HepG2 (cell line): ENCODE results near the gene SMOC1. TPM values are rescaled to one million over a fixed set of nuclear protein-coding genes. Genes with fewer than 3 reads are reported as not detected.

Experiments
- FOXP1 ChIP-seq, 2 experiments: fragments of 450-650 bp in 1 of 2; IDR thresholded peaks; 2 replicates each; pipeline ENCODE4 v1.6.1; 2017 to 2018; ENCODE audit warnings: antibody characterized with exemption in 1 of 2
- GABPA ChIP-seq, 2 experiments: IDR thresholded peaks; 2 replicates each; pipeline ENCODE4 v1.6.1; 2011 to 2016; ENCODE audit warnings: low read depth in 2 of 2, low read length in 1 of 2, missing biosample characterization in 1 of 2, missing genetic modification characterization in 1 of 2
- HNRNPL ChIP-seq: fragments of 200-400 bp; formaldehyde crosslinking; IDR thresholded peaks from 2 replicates; pipeline ENCODE4 v1.6.1; 2017; ENCODE audit warnings: mild to moderate bottlenecking, low read depth, low read length
- KAT8 ChIP-seq: IDR thresholded peaks from 2 replicates; pipeline ENCODE4 v1.6.1; 2016; ENCODE audit warnings: missing genetic modification reagents, missing compliant biosample characterization
- NCOR1 ChIP-seq: fragments of 200-600 bp; sonication (generic); IDR thresholded peaks from 2 replicates; pipeline ENCODE4 v1.7.0; 2017; ENCODE audit warnings: antibody characterized with exemption, low read length, borderline replicate concordance
- NR2C2 ChIP-seq: sonication (generic); formaldehyde crosslinking; IDR thresholded peaks from 2 replicates; pipeline ENCODE4 v1.4.0; 2020; ENCODE audit warnings: missing genetic modification reagents, mild to moderate bottlenecking, moderate library complexity, borderline replicate concordance
- POLR2G ChIP-seq: fragments of 200-400 bp; formaldehyde crosslinking; IDR thresholded peaks from 2 replicates; pipeline ENCODE4 v1.6.1; 2018; ENCODE audit warnings: mild to moderate bottlenecking, low read depth, low read length, moderate library complexity
- RBM22 ChIP-seq: fragments of 200-400 bp; formaldehyde crosslinking; optimal IDR thresholded peaks from 2 replicates; pipeline ENCODE3; 2017; ENCODE audit warnings: mild to moderate bottlenecking, low read length, moderate library complexity
- ZBTB3 ChIP-seq: sonication (generic); formaldehyde crosslinking; IDR thresholded peaks from 2 replicates; pipeline ENCODE4 v1.4.0; 2020; ENCODE audit warnings: low read depth, mild to moderate bottlenecking, moderate library complexity, missing genetic modification reagents, borderline replicate concordance
- ZBTB7B ChIP-seq: sonication (generic); formaldehyde crosslinking; IDR thresholded peaks from 2 replicates; pipeline ENCODE4 v1.4.0; 2020; ENCODE audit warnings: missing genetic modification reagents
- ZNF746 ChIP-seq: sonication (generic); formaldehyde crosslinking; IDR thresholded peaks from 2 replicates; pipeline ENCODE4 v1.8.0; 2022; ENCODE audit warnings: mild to moderate bottlenecking, missing genetic modification reagents
- polyA plus RNA-seq, 8 experiments: library from polyadenylated mRNA; depleted of rRNA in 3 of 8; stranded (reverse) in 7 of 8; unstranded in 1 of 8; fragments of >200 nt; fragmentation: Illumina TruSeq in 4 of 8; extraction: Trizol in 4 of 8; gene quantifications; 2 replicates each; pipeline versions ENCODE4 v1.2.1 to v1.2.3, GENCODE V29; 2011 to 2016; ENCODE audit warnings: low read depth in 4 of 8, missing spikeins in 1 of 8, mixed read lengths in 1 of 8; ENCODE audit not compliant: insufficient read depth in 1 of 8
- total RNA-seq, 5 experiments: library from RNA; depleted of rRNA; stranded (reverse); fragments of >200 nt; fragmentation: Illumina TruSeq; extraction: Trizol; gene quantifications; 2 replicates each; pipeline ENCODE4 v1.2.3, GENCODE V29; 2016; ENCODE audit warnings: low read depth in 1 of 5
- TF ChIP-seq, protein P1 (sequence below): sonication (generic); formaldehyde crosslinking; IDR thresholded peaks from 2 replicates; pipeline ENCODE4 v1.9.0; 2021; ENCODE audit warnings: missing genetic modification reagents, borderline replicate concordance
- TF ChIP-seq, protein P2 (sequence below): sonication (generic); formaldehyde crosslinking; IDR thresholded peaks from 2 replicates; pipeline ENCODE4 v1.4.0; 2020; ENCODE audit warnings: missing genetic modification reagents
- TF ChIP-seq, protein P3 (sequence below): IDR thresholded peaks from 2 replicates; pipeline ENCODE4 v1.4.0; 2020; ENCODE audit warnings: mild to moderate bottlenecking, missing genetic modification reagents
- TF ChIP-seq, protein P4 (sequence below): sonication (generic); formaldehyde crosslinking; conservative IDR thresholded peaks from 2 replicates; pipeline ENCODE4 v1.4.0; 2020; ENCODE audit warnings: missing genetic modification reagents
- TF ChIP-seq, protein P5 (sequence below): sonication (generic); formaldehyde crosslinking; IDR thresholded peaks from 2 replicates; pipeline ENCODE4 v1.8.0; 2022; ENCODE audit warnings: mild to moderate bottlenecking, missing genetic modification reagents; ENCODE audit not compliant: insufficient replicate concordance

The SMOC1 gene
- total and polyA plus RNA-seq, 2 of the 13 experiments (the other 11 are each of a cell fraction or from before 2014, with no cell fraction given) = 17.8 to 35.6 TPM

DNA sequence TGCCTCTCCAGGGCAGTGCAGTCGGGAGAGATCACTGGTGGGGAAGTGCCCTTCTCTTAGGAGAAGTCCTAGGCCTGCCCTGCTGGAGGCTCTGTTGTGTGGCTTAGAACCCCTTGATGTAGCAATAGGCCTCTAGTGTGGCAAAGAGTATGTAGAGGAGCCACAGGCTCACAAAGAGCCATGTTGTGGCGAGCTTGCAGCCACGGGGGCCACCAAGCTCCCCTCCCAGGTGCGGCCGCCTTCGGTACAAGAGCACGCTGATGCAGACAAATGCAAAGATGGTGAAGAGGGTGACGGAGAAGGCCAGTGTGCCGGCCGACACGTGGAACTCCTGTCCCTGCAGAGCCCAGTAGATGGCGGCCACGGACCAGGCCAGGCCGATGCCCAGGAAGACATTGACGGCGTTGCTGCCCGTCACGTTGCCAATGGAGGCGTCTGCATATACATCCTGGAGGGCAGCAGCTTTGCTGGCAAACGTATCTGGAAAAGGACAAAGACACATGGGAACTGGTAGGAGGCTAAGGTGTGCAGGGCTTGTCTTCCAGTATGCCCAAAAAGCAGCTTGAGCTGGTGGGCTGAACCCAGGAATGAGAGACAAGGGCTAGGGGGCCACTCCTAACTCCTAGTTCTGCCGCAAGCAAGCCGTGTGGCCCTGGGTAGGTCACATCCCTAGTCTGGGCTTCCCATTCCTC is 166.8 kb downstream of the SMOC1 start (continued):
- TF ChIP-seq POLR2G = peak; percentile 64
- TF ChIP-seq, protein P1, sequence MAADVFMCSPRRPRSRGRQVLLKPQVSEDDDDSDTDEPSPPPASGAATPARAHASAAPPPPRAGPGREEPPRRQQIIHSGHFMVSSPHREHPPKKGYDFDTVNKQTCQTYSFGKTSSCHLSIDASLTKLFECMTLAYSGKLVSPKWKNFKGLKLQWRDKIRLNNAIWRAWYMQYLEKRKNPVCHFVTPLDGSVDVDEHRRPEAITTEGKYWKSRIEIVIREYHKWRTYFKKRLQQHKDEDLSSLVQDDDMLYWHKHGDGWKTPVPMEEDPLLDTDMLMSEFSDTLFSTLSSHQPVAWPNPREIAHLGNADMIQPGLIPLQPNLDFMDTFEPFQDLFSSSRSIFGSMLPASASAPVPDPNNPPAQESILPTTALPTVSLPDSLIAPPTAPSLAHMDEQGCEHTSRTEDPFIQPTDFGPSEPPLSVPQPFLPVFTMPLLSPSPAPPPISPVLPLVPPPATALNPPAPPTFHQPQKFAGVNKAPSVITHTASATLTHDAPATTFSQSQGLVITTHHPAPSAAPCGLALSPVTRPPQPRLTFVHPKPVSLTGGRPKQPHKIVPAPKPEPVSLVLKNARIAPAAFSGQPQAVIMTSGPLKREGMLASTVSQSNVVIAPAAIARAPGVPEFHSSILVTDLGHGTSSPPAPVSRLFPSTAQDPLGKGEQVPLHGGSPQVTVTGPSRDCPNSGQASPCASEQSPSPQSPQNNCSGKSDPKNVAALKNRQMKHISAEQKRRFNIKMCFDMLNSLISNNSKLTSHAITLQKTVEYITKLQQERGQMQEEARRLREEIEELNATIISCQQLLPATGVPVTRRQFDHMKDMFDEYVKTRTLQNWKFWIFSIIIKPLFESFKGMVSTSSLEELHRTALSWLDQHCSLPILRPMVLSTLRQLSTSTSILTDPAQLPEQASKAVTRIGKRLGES (CRISPR knock-in tag) = no peak
- TF ChIP-seq FOXP1 (IDR thresholded peaks at IDR 0.05) = no peak
- no peak for TF ChIP-seq FOXP1 (CRISPR knock-in tag; IDR thresholded peaks at IDR 0.05)
- TF ChIP-seq RBM22 = no peak
- TF ChIP-seq HNRNPL = peak; percentile 89
- peak; percentile 56; the same call in 1 of the 2 replicates for TF ChIP-seq ZBTB7B (CRISPR knock-in tag)
- 0 out of 2 replicates have a peak, but pooled peaks have one; percentile 52 for TF ChIP-seq ZNF746 (CRISPR knock-in tag)
- TF ChIP-seq NCOR1 = no peak
- no peak for TF ChIP-seq GABPA (IDR thresholded peaks at IDR 0.05; ENCODE audit: low read depth, low read length)
- TF ChIP-seq GABPA (CRISPR knock-in tag; IDR thresholded peaks at IDR 0.05; ENCODE audit: low read depth) = no peak
- TF ChIP-seq, protein P2, sequence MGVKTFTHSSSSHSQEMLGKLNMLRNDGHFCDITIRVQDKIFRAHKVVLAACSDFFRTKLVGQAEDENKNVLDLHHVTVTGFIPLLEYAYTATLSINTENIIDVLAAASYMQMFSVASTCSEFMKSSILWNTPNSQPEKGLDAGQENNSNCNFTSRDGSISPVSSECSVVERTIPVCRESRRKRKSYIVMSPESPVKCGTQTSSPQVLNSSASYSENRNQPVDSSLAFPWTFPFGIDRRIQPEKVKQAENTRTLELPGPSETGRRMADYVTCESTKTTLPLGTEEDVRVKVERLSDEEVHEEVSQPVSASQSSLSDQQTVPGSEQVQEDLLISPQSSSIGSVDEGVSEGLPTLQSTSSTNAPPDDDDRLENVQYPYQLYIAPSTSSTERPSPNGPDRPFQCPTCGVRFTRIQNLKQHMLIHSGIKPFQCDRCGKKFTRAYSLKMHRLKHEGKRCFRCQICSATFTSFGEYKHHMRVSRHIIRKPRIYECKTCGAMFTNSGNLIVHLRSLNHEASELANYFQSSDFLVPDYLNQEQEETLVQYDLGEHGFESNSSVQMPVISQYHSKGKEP (CRISPR knock-in tag) = 0 out of 2 replicates have a peak, but pooled peaks have one; percentile 44
- TF ChIP-seq ZBTB3 = peak; percentile 55; the same call in 1 of the 2 replicates
- TF ChIP-seq, protein P3, sequence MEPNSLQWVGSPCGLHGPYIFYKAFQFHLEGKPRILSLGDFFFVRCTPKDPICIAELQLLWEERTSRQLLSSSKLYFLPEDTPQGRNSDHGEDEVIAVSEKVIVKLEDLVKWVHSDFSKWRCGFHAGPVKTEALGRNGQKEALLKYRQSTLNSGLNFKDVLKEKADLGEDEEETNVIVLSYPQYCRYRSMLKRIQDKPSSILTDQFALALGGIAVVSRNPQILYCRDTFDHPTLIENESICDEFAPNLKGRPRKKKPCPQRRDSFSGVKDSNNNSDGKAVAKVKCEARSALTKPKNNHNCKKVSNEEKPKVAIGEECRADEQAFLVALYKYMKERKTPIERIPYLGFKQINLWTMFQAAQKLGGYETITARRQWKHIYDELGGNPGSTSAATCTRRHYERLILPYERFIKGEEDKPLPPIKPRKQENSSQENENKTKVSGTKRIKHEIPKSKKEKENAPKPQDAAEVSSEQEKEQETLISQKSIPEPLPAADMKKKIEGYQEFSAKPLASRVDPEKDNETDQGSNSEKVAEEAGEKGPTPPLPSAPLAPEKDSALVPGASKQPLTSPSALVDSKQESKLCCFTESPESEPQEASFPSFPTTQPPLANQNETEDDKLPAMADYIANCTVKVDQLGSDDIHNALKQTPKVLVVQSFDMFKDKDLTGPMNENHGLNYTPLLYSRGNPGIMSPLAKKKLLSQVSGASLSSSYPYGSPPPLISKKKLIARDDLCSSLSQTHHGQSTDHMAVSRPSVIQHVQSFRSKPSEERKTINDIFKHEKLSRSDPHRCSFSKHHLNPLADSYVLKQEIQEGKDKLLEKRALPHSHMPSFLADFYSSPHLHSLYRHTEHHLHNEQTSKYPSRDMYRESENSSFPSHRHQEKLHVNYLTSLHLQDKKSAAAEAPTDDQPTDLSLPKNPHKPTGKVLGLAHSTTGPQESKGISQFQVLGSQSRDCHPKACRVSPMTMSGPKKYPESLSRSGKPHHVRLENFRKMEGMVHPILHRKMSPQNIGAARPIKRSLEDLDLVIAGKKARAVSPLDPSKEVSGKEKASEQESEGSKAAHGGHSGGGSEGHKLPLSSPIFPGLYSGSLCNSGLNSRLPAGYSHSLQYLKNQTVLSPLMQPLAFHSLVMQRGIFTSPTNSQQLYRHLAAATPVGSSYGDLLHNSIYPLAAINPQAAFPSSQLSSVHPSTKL = peak; percentile 67
- TF ChIP-seq, protein P4, sequence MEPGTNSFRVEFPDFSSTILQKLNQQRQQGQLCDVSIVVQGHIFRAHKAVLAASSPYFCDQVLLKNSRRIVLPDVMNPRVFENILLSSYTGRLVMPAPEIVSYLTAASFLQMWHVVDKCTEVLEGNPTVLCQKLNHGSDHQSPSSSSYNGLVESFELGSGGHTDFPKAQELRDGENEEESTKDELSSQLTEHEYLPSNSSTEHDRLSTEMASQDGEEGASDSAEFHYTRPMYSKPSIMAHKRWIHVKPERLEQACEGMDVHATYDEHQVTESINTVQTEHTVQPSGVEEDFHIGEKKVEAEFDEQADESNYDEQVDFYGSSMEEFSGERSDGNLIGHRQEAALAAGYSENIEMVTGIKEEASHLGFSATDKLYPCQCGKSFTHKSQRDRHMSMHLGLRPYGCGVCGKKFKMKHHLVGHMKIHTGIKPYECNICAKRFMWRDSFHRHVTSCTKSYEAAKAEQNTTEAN (CRISPR knock-in tag) = 0 out of 2 replicates have a peak, but pooled peaks have one; percentile 36
- peak; percentile 33; the same call in 1 of the 2 replicates for TF ChIP-seq NR2C2 (CRISPR knock-in tag)
- TF ChIP-seq, protein P5, sequence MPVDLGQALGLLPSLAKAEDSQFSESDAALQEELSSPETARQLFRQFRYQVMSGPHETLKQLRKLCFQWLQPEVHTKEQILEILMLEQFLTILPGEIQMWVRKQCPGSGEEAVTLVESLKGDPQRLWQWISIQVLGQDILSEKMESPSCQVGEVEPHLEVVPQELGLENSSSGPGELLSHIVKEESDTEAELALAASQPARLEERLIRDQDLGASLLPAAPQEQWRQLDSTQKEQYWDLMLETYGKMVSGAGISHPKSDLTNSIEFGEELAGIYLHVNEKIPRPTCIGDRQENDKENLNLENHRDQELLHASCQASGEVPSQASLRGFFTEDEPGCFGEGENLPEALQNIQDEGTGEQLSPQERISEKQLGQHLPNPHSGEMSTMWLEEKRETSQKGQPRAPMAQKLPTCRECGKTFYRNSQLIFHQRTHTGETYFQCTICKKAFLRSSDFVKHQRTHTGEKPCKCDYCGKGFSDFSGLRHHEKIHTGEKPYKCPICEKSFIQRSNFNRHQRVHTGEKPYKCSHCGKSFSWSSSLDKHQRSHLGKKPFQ (CRISPR knock-in tag) = peak; percentile 44
- TF ChIP-seq KAT8 (CRISPR knock-in tag) = peak; percentile 80
